T-helper 17 cell (primary cell): ENCODE data around the gene CHCHD6. TPM values are rescaled to one million over a fixed set of nuclear protein-coding genes. Genes with fewer than 3 reads are reported as not detected.

Experiments used
- ATAC-seq: fragments of 150-1000 bp; cut with Tn5 transposase; 2 replicates; pipeline ENCODE4 v1.10.0; 2021; ENCODE audit warnings: mild to moderate bottlenecking, moderate library complexity
- DNase-seq, 3 donors: peaks; one replicate each; pipeline versions ENCODE4 v3.0.0 to v3.0.0-alpha.2; 2020 to 2021
- H3K9me3 ChIP-seq: one replicate; pipeline ENCODE4 v1.7.0; 2013; ENCODE audit warnings: low read length, mild to moderate bottlenecking; ENCODE audit not compliant: control insufficient read depth, poor library complexity, severe bottlenecking
- H3K27ac Mint-ChIP-seq: one replicate; pipeline ENCODE4 v1.8.0; 2022; ENCODE audit warnings: mild to moderate bottlenecking, moderate library complexity, mixed read lengths
- H3K27me3 Mint-ChIP-seq: one replicate; pipeline ENCODE4 v1.8.0; 2022; ENCODE audit warnings: mixed read lengths
- H3K36me3 Mint-ChIP-seq: one replicate; pipeline ENCODE4 v1.8.0; 2022; ENCODE audit warnings: low read depth, mixed read lengths
- H3K4me1 Mint-ChIP-seq: one replicate; pipeline ENCODE4 v1.8.0; 2022; ENCODE audit warnings: mild to moderate bottlenecking, mixed read lengths
- H3K4me3 Mint-ChIP-seq: one replicate; pipeline ENCODE4 v1.8.0; 2022; ENCODE audit warnings: mild to moderate bottlenecking, moderate library complexity, mixed read lengths
- total RNA-seq, 4 donors: library from RNA in 2 of 4; stranded (reverse) in 2 of 4; gene quantifications; one replicate each; pipeline ENCODE4 v1.2.3 and lab custom pipeline; 2022 to 2026

The CHCHD6 gene
- total RNA-seq, 2 donors from 2014 or later = 10.5 to 14.9 TPM

DNA sequence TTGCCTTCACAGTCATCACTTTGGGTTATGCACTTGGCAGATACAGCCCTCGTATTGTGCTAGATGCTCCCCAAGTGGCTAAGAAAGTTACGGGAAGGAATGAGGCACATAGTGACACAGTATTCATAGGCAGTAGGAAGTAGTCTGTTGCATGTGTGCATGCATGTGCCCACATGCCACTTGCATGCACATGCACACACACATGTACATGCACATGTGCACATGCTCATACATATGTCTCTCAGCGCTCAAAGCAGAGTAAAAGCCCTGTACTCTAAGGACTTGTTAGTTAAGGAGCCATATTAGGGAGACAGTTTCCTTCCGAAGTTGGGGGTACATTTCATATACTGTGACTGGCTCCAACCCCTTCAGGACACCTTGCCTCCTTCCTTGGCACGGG, 128.9 kb downstream of the CHCHD6 start:
- Mint-ChIP-seq H3K4me3 (no peak overlapping the region), H3K36me3 (no peaks in the 10 kb centered on the region), H3K27me3 (no peaks in the 10 kb centered on the region), H3K4me1 (peaks cover 14% of the 10 kb centered on the region), H3K27ac (no peak overlapping the region)
- ATAC-seq = no peak
- H3K9me3 ChIP-seq = no peaks in the 10 kb centered on the region
- DNase-seq = no peak

DNA sequence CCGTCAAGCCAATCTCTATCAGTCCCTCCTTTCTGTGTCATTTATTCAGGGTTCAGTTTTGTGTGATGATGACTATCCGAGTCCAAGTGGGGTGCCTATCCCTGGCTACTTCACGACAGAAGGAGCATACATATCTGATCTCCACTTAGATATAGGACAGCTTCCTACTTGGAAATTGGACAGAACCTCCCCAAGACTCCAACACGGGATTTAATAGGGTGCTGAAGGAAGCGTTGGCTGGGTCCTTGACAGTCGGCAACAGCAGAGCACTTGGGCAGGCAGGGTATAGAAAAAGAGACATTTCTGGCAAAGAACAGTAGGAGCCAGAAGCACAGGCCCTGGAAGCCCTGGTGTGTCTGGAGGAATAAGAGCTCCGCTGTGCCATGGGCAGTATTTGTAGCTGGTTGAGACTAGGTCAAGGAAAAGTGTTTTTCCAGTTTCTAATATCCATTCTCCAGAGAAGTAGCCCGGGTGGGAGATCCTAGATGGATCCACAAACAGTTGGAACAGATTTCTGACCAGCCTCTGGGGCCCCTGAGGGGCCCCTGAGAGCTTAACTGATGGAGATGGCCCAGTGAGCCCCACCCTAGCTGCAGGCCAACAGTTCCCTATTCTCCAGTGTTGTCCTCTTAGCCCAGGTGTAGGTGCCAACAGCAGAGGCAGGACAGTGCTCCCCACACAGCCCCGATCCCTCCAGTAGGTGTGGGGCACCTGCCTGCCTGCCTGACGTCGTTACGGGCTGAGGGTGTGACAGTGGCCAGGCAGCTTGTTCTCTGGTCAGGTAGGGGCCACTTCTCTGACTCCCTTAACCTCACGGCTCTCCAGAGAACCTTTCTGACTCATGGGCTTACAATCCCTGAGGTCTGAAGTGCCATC, 130.8 kb downstream of the CHCHD6 start:
- H3K36me3 Mint-ChIP-seq = no peaks in the 10 kb centered on the region
- DNase-seq (no peak), ATAC-seq (no peak)
- H3K9me3 ChIP-seq = no peaks in the 10 kb centered on the region
- H3K4me1 Mint-ChIP-seq = peaks cover 6% of the 10 kb centered on the region
- no peaks in the 10 kb centered on the region for H3K27me3 Mint-ChIP-seq
- peak overlapping the region; percentile 29 for H3K27ac Mint-ChIP-seq
- H3K4me3 Mint-ChIP-seq = no peak overlapping the region

DNA sequence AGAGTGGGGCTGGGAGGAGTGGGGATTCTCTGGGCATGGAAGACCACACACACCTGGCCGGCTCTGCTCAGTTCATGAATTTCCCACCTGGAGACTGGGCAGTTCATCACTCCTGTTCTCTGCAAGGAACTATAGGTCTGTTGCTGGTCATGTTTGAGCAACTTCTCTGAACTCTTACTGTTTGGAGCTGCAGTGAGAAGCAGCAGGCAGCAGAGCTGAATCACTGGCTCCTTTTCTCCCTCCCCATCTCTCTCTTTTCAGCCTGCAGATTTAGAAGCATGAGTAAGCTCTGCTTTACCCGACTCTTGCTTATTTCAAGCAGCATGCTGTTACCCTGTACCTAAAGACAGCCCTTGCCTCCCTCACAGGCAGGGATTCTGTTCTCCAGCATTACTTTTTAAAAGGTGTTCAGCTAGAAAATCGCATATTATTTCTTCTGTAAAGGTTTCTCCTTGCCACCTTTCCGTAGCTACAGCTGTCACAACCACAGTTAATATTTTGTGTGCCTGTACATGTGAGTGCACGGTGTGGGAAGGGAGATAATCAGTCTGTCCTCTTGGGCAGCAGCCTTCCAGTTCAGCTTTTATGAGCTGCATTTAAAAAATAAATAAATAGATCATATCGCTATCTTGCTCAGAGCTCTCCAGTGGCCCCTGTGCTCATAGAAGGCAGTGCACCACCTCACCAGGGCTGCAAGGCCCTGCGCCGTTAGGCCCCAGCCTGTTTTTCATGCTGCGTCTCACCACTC, 131.6 kb downstream of the CHCHD6 start:
- peaks cover 6% of the 10 kb centered on the region for H3K4me1 Mint-ChIP-seq
- no peaks in the 10 kb centered on the region for H3K36me3 Mint-ChIP-seq
- H3K4me3 Mint-ChIP-seq = no peak overlapping the region
- H3K27me3 Mint-ChIP-seq = no peaks in the 10 kb centered on the region
- no peak for DNase-seq
- no peaks in the 10 kb centered on the region for H3K9me3 ChIP-seq
- no peak for ATAC-seq
- H3K27ac Mint-ChIP-seq = peak overlapping the region; percentile 29

DNA sequence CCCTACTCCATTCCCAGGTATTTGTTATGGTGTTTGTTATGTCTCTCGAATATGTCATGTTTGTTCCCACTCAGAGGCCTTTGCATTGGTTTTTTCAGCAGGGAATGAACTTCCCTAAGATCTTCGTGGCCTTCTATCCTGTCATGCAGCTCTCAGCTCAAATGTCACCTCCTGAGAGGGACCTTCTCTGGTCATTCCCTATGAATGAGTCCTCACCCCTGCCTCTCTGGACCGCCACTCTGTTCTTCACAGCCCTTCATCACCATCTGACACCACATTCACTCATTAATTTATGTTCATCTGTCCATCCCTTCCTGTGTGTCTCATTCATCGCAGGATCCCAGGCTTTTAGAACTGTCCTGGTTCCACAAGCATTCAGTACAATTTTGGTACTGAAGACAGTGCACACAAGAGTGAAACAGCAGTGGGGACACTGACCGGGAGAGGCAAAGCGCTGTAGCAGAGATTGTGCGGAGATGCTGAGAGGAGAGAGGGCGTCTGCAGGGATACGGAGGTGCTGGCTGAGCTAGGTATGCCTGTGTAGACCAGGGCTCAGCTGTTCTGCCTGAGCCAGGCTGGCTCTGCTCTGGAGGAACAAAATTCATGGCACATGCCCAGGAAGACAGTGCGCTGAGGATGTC, 132.3 kb downstream of the CHCHD6 start:
- no peaks in the 10 kb centered on the region for H3K9me3 ChIP-seq
- Mint-ChIP-seq H3K36me3 (no peaks in the 10 kb centered on the region), H3K27me3 (no peaks in the 10 kb centered on the region), H3K4me3 (no peak overlapping the region), H3K27ac (no peak overlapping the region), H3K4me1 (peaks cover 4% of the 10 kb centered on the region)
- DNase-seq = no peak
- ATAC-seq = no peak

DNA sequence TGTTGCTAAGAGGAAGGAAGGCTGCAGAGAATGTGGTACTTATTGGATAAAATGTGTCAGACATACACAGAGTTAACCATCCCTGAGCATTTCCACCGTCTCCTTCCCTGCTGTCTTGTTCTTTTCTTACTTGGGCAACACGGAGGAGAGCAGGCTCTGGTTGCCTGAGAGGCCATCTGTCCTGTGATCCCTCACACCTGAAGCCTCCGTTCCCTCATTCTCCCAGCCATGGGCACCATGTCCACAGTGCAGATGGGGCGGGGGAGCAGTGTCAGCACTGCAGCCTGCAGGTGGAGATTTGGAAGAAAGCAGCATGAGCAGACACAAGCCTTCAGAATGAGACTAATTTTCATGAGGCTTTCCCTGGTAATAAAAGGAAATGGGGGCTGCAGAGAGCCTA, 133.7 kb downstream of the CHCHD6 start:
- Mint-ChIP-seq H3K36me3 (no peaks in the 10 kb centered on the region), H3K4me1 (peaks cover 3% of the 10 kb centered on the region), H3K27ac (no peak overlapping the region), H3K27me3 (no peaks in the 10 kb centered on the region), H3K4me3 (no peak overlapping the region)
- DNase-seq (no peak), ATAC-seq (no peak)
- no peaks in the 10 kb centered on the region for H3K9me3 ChIP-seq

DNA sequence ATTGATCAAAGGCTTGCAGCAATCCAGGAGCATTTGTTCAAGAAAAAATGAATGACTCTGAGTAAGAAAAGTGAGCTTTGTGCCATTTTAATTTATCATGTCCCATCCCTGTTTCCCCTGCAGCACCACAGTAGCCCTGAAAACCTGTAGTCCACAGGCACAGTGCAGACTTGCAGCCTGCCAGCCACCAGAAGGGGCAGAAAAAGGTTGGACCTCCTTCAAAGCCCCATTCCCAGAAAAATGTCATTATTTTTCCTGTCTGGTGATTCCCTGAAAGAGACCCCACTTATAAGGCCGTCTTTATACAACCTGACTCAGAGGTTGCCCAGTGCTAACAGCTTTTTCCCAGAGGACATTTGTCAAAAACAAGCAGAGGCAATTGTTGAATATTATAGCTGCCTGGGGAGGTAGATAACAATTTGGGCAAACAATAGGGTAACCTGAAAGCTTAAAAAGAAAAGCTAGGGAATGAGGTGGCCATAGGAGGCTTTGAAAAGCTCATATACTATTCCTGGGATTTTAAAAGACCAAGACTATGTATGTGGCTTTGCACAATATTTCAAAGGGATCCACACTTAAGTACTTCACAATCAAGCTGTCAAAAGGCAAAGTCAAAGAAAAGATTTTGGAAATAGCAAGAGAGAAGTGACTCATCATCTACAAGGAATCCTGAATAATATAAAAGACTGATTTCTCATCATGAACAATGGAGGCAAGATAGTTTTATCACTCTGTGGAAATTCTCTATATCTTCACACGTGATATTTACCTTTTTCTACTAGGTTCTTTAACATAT, 142.1 kb downstream of the CHCHD6 start:
- no peak overlapping the region for H3K4me3 Mint-ChIP-seq
- H3K27ac Mint-ChIP-seq = peak overlapping the region; percentile 37
- ATAC-seq (no peak), DNase-seq (no peak)
- no peaks in the 10 kb centered on the region for H3K9me3 ChIP-seq
- H3K27me3 Mint-ChIP-seq = no peaks in the 10 kb centered on the region
- peaks cover 3% of the 10 kb centered on the region for H3K36me3 Mint-ChIP-seq
- H3K4me1 Mint-ChIP-seq = peaks cover 9% of the 10 kb centered on the region

DNA sequence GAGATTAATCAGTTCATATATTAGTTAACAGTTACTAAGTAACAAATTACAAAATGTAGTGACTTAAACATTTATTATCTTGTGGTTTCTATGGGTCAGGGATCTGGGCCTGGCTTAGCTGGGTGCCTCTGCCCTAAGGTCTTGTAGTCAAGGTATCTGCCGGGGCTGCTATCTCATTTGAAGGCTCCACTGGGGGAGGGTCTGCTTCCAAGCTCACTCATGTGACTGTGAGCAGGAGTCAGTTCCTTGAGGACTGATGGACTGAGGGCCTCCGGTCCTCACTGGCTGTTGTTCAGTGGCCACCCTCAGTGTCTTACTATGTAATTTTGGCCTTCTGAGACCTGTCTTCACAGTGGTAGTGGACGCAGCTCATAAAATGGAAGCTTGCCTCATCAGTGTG, 143.0 kb downstream of the CHCHD6 start:
- no peak overlapping the region for H3K4me3 Mint-ChIP-seq
- DNase-seq (no peak), ATAC-seq (no peak)
- peaks cover 3% of the 10 kb centered on the region for H3K36me3 Mint-ChIP-seq
- no peaks in the 10 kb centered on the region for H3K9me3 ChIP-seq
- no peak overlapping the region for H3K27ac Mint-ChIP-seq
- no peaks in the 10 kb centered on the region for H3K27me3 Mint-ChIP-seq
- H3K4me1 Mint-ChIP-seq = peaks cover 9% of the 10 kb centered on the region

DNA sequence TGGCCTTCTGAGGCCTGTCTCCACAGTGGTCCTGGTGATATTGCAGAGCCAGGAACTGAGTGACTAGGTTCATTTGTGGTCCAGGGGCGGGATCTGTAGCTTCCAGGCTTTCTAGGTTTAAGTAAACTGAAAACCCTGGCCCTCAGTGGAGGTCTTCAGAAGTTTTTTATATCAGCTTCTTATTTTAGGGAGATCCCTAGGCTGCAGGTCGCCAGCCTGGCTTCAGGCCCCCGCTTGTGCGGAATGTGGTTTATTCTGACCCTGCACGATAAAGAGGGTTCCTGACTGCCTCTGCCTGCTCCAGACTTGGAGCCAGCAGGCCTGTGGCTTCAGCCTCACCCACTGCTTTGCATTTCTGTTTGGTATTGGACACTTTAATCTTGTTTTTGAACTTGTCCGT, 145.0 kb downstream of the CHCHD6 start:
- ATAC-seq (no peak), DNase-seq (no peak)
- Mint-ChIP-seq H3K36me3 (peaks cover 3% of the 10 kb centered on the region), H3K4me1 (peaks cover 10% of the 10 kb centered on the region), H3K4me3 (no peak overlapping the region), H3K27me3 (no peaks in the 10 kb centered on the region), H3K27ac (no peak overlapping the region)
- H3K9me3 ChIP-seq = no peaks in the 10 kb centered on the region

DNA sequence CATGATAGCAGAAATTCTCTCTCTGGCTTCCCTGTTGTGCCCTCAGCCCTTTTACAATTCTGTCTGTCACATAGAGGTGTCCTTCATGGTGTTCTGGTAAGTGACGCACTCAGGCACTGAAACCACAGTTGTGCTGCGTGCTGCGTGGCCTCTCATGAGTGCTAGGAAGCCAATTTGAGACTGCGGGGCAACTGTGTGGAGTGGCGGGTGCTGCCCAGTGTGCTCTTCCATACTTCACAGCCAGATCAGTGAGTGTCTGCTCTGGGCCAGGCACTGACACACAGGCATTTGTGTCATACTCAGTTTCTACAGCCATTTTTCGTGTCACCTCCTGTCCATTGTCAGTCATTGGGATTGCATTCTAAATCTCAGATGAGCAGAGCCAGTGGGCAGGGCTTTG, 145.7 kb downstream of the CHCHD6 start:
- no peaks in the 10 kb centered on the region for H3K9me3 ChIP-seq
- H3K36me3 Mint-ChIP-seq = peaks cover 3% of the 10 kb centered on the region
- no peak overlapping the region for H3K4me3 Mint-ChIP-seq
- H3K4me1 Mint-ChIP-seq = peaks cover 12% of the 10 kb centered on the region
- H3K27me3 Mint-ChIP-seq = no peaks in the 10 kb centered on the region
- ATAC-seq = no peak
- DNase-seq = no peak
- no peak overlapping the region for H3K27ac Mint-ChIP-seq

DNA sequence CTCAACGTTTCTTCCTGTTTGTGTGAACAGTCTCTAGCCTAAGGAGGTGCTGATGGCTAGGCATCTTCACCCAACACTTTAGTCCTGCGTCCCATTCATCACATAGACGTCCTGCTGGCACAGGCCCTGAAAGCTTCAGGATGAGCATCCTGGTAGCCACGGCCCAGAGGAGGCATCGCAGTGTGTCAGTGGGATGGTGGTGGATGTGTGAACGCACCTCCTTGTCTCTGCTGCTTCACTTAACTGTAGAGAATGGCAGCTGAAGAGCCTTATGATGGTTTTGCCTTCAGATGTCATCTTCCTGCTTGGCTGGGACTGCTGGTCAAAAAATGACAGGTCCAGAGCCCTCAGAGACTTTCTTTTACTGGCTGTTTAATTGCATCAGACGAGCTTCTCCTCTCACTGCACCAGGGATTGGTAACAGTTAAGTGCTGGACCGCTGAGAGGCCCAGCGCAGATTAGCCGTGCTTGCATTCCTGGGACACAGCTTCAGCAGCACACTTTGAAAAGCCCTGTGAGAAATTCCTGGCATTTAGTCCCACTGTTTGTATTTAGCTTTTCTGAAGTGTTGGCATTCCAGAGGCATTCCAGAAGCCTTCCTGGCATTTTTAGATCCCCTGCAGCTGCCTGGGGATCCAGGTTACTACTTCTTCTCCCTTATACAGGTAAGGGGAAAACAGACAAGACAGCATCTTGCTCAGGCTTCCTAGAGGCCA, 146.5 kb downstream of the CHCHD6 start:
- no peaks in the 10 kb centered on the region for H3K27me3 Mint-ChIP-seq
- no peak overlapping the region for H3K4me3 Mint-ChIP-seq
- no peaks in the 10 kb centered on the region for H3K9me3 ChIP-seq
- H3K36me3 Mint-ChIP-seq = peaks cover 3% of the 10 kb centered on the region
- H3K4me1 Mint-ChIP-seq = peaks cover 10% of the 10 kb centered on the region
- H3K27ac Mint-ChIP-seq = no peak overlapping the region
- ATAC-seq = no peak
- no peak for DNase-seq

DNA sequence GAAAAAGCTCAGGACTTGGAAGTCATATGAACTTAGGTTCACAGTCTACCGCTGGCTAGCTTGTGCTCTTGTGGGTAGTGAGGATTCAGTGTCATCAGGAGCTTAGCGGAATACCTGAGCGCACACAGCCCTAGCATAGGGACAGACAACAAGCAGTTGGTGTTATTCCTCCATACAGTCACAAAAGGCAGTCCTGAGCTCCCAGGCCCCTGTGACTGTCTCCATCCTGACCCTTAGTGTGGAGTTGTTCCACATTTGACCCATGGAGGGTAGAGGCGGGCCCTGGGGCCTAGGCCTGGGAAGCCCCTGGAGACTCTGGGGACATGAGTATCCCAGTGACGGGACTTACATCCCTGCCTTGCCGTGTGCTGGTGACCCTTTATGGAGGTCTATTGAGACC, 147.3 kb downstream of the CHCHD6 start:
- Mint-ChIP-seq H3K27ac (no peak overlapping the region), H3K27me3 (no peaks in the 10 kb centered on the region), H3K4me3 (no peak overlapping the region), H3K4me1 (peaks cover 10% of the 10 kb centered on the region), H3K36me3 (peaks cover 3% of the 10 kb centered on the region)
- H3K9me3 ChIP-seq = no peaks in the 10 kb centered on the region
- DNase-seq (no peak), ATAC-seq (no peak)

DNA sequence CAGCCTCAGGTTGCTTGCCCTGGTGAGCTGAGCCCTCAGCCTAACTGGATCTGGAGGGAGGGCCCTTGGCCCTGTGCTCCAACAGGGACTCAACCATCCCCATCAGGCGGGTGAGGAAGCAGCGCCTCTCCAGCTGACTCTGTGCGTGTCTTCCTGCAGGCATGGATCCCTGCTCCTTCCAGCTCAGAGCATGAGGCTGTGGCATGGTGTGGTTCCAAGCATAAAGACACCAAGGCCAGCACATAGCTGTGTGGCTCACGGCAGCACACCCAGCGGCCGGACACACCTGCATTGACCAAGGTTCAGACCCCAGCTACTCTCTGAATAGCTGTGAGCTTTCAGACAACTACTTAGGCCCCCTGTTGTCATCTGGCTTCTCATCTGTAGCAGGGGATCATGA, 147.9 kb downstream of the CHCHD6 start:
- ATAC-seq = no peak
- Mint-ChIP-seq H3K27ac (no peak overlapping the region), H3K36me3 (peaks cover 3% of the 10 kb centered on the region), H3K27me3 (no peaks in the 10 kb centered on the region), H3K4me1 (peaks cover 10% of the 10 kb centered on the region), H3K4me3 (no peak overlapping the region)
- DNase-seq = no peak
- H3K9me3 ChIP-seq = no peaks in the 10 kb centered on the region
